Body of pancreas (tissue), 4 donors: ENCODE results near the gene DIP2B. TPM values are rescaled to one million over a fixed set of nuclear protein-coding genes. Genes with fewer than 3 reads are reported as not detected.
"Not testable (repeated sequence)": the region's sequence is repeated elsewhere in the genome, so short reads cannot be mapped to it uniquely, and the experiment has no call there.

Experiments used
- ATAC-seq: fragments of 150-250 bp; one replicate; pipeline ENCODE4 v1.9.1; 2016
- DNase-seq, 4 donors: peaks; one replicate each; pipeline ENCODE4 v3.0.0-alpha.2; 2019
- H3K27ac ChIP-seq, 4 donors: fragments of 200-600 bp; sonication (generic); 1 replicate in 3 of 4; 2 replicates in 1 of 4; pipeline versions ENCODE4 v1.5.1 to v1.6.1; 2016 to 2019; ENCODE audit warnings: mild to moderate bottlenecking in 1 of 4, mixed read lengths in 1 of 4, moderate library complexity in 1 of 4
- H3K27me3 ChIP-seq, 2 donors: fragments of 200-600 bp; sonication (generic); one replicate each; pipeline ENCODE4 v1.6.0; 2016; ENCODE audit warnings: mild to moderate bottlenecking in 1 of 2
- H3K36me3 ChIP-seq, 2 donors: fragments of 200-600 bp; sonication (generic); replicated peaks in 1 of 2; 2 replicates each; pipeline ENCODE4 v1.5.1; 2016; ENCODE audit warnings: low read depth in 2 of 2; ENCODE audit not compliant: insufficient read depth in 1 of 2
- H3K4me1 ChIP-seq: fragments of 200-600 bp; sonication (generic); one replicate; pipeline ENCODE4 v1.6.0; 2016
- H3K4me3 ChIP-seq, 2 donors: fragments of 200-600 bp; sonication (generic); 1 replicate in 1 of 2; 2 replicates in 1 of 2; pipeline ENCODE4 v1.5.1; 2016 to 2019
- H3K9me3 ChIP-seq, 3 donors: fragments of 200-600 bp; sonication (generic); 1 replicate in 2 of 3; 2 replicates in 1 of 3; pipeline ENCODE4 v1.5.1; 2016
- CTCF ChIP-seq, 7 experiments: fragments of 450-650 bp in 4 of 7; fragments of 200-600 bp in 3 of 7; sonication (generic) in 3 of 7; IDR thresholded peaks; one replicate each; pipeline ENCODE4 v1.5.1; 2016 to 2019; ENCODE audit warnings: antibody characterized with exemption in 7 of 7
- POLR2A ChIP-seq, 3 donors: fragments of 450-650 bp; IDR thresholded peaks; one replicate each; pipeline ENCODE4 v1.6.1; 2016; ENCODE audit warnings: antibody characterized with exemption in 3 of 3, mild to moderate bottlenecking in 2 of 3
- WGBS, 2 donors: methylation state at CpG; one replicate each; pipeline ENCODE4 v1.1.5; 2017; 5-methylcytosine and 5-hydroxymethylcytosine counted together
- intact Hi-C: fragments of 100-400 bp; cut with DNase I; formaldehyde crosslinking; loops from one replicate; pipeline ENCODE4 v1.15.1; 2023
- total RNA-seq, 2 donors: library from RNA; depleted of rRNA; stranded (reverse); fragments of >200 nt; gene quantifications; one replicate each; pipeline ENCODE4 v1.1.0, GENCODE V29; 2016

The DIP2B gene
- total RNA-seq, 2 donors from 2014 or later = 15.8 to 28.7 TPM

- no peaks in the 10 kb centered on the region for H3K9me3 ChIP-seq
- TF ChIP-seq CTCF (IDR thresholded peaks at IDR 0.05) = no peak
- TF ChIP-seq POLR2A (IDR thresholded peaks at IDR 0.05) = no peak
- H3K27ac ChIP-seq = no peak overlapping the region
- H3K27me3 ChIP-seq = no peaks in the 10 kb centered on the region
- H3K4me3 ChIP-seq = no peak overlapping the region
- H3K4me1 ChIP-seq = no peaks in the 10 kb centered on the region
- H3K36me3 ChIP-seq = no peaks in the 10 kb centered on the region
- intact Hi-C loops = no loop called here
- no peak for DNase-seq
- WGBS, 2 donors = 93 to 95% methylated on average over 4 of the region's 4 CpGs
- no peak for ATAC-seq
Measured at GRCh38 chr12:50482571-50482970, 22.2 kb upstream of the DIP2B start.

- Histone ChIP-seq H3K9me3 (no peaks in the 10 kb centered on the region), H3K4me3 (no peak overlapping the region), H3K4me1 (no peaks in the 10 kb centered on the region), H3K27me3 (no peaks in the 10 kb centered on the region), H3K27ac (no peak overlapping the region), H3K36me3 (no peaks in the 10 kb centered on the region)
- TF ChIP-seq POLR2A (IDR thresholded peaks at IDR 0.05) (no peak), CTCF (IDR thresholded peaks at IDR 0.05) (no peak)
- intact Hi-C loops = no loop called here
- ATAC-seq (no peak), DNase-seq (no peak)
- 80 to 100% methylated on average over 1 of the region's 1 CpG for WGBS, 2 donors
Measured at GRCh38 chr12:50483488-50483887, 21.3 kb upstream of the DIP2B start.

- Histone ChIP-seq H3K4me1 (no peaks in the 10 kb centered on the region), H3K27ac (no peak overlapping the region), H3K36me3 (no peaks in the 10 kb centered on the region), H3K9me3 (peaks cover 0 to 4% (median 0%) of the 10 kb centered on the region in 3 donors), H3K4me3 (no peak overlapping the region), H3K27me3 (no peaks in the 10 kb centered on the region)
- DNase-seq (no peak), ATAC-seq (no peak)
- TF ChIP-seq POLR2A (IDR thresholded peaks at IDR 0.05) (no peak), CTCF (IDR thresholded peaks at IDR 0.05) (no peak)
- 79 to 88% methylated on average over 5 of the region's 5 CpGs for WGBS, 2 donors
- intact Hi-C loops = no loop called here
Measured at GRCh38 chr12:50488801-50489200, 16.0 kb upstream of the DIP2B start.

- intact Hi-C loops, H3K27me3 ChIP-seq, DNase-seq, H3K36me3 ChIP-seq, H3K27ac ChIP-seq, H3K4me3 ChIP-seq, ATAC-seq, H3K4me1 ChIP-seq: not testable (repeated sequence)
- WGBS, 2 donors = 86 to 90% methylated on average over 11 of the region's 11 CpGs
- H3K9me3 ChIP-seq = peaks cover 0 to 12% (median 0%) of the 10 kb centered on the region in 3 donors
Measured at GRCh38 chr12:50498119-50498518, 6.7 kb upstream of the DIP2B start.

- DNase-seq (peak in 3 of 4 donors; percentile 23 to 43 (median 38)), ATAC-seq (no peak)
- no peaks in the 10 kb centered on the region for H3K36me3 ChIP-seq
- no peak for TF ChIP-seq POLR2A (IDR thresholded peaks at IDR 0.05)
- TF ChIP-seq CTCF (IDR thresholded peaks at IDR 0.05) = no peak
- H3K4me3 ChIP-seq = peak overlapping the region; percentile 18 to 90
- 1% methylated on average over 10 to 11 of the region's 11 CpGs for WGBS, 2 donors
- intact Hi-C loops = no loop called here
- H3K27me3 ChIP-seq = no peaks in the 10 kb centered on the region
- H3K4me1 ChIP-seq = peaks cover 51% of the 10 kb centered on the region
- H3K27ac ChIP-seq = peak overlapping the region; percentile 32 to 97 (median 92)
- no peaks in the 10 kb centered on the region for H3K9me3 ChIP-seq
Measured at GRCh38 chr12:50505675-50506530, 1.1 kb downstream of the DIP2B start.
